Panc1 (cell line): ENCODE results near the gene ANKRD33B. TPM values are rescaled to one million over a fixed set of nuclear protein-coding genes. Genes with fewer than 3 reads are reported as not detected.

Experiments used
- ATAC-seq: fragments of 200-7000 bp; cut with Tn5 transposase; 2 replicates; pipeline ENCODE4 v1.9.1; 2020; ENCODE audit warnings: mild to moderate bottlenecking, moderate library complexity
- BruUV-seq: library from RNA; stranded (reverse); fragments of 400-500 nt; replicated peaks from 2 replicates; lab custom pipeline; 2021; lab: Mats Ljungman, UMichigan
- CTCF ChIA-PET: fragments of 300-600 bp; sonication (Branson Sonifier 250); formaldehyde crosslinking; loops from one replicate; lab custom pipeline; 2022; ENCODE audit warnings: antibody characterized with exemption; lab: Charles Lee
- POLR2A ChIA-PET: fragments of 300-600 bp; sonication (Branson Sonifier 250); formaldehyde crosslinking; loops from one replicate; lab custom pipeline; 2022; ENCODE audit warnings: antibody characterized with exemption; lab: Charles Lee
- DNase-seq: peaks from one replicate; pipeline ENCODE4 v3.0.0-alpha.2; 2010; ENCODE audit warnings: low read depth, low spot score
- H3K27ac ChIP-seq: 2 replicates; pipeline ENCODE4 v1.5.1; 2011; ENCODE audit warnings: mild to moderate bottlenecking, low read length, inconsistent platforms
- H3K27me3 ChIP-seq: fragments of 200-500 bp; sonication (Bioruptor generic); 2 replicates; pipeline ENCODE4 v1.6.0; 2014; ENCODE audit warnings: low read length, inconsistent platforms; ENCODE audit not compliant: control insufficient read depth, insufficient read depth
- H3K36me3 ChIP-seq: fragments of 200-500 bp; sonication (Bioruptor generic); 2 replicates; pipeline ENCODE4 v1.5.1; 2014; ENCODE audit warnings: inconsistent platforms, mild to moderate bottlenecking, low read length, moderate library complexity; ENCODE audit not compliant: control insufficient read depth, insufficient read depth
- H3K4me1 ChIP-seq: 2 replicates; pipeline ENCODE4 v1.5.1; 2011; ENCODE audit warnings: inconsistent platforms, mild to moderate bottlenecking, low read length, moderate library complexity; ENCODE audit not compliant: control insufficient read depth, insufficient read depth
- H3K4me3 ChIP-seq, 2 experiments: 2 replicates each; pipeline ENCODE4 v1.5.1; 2011 to 2012; ENCODE audit warnings: low read depth in 2 of 2, low read length in 2 of 2, mild to moderate bottlenecking in 2 of 2, inconsistent platforms in 1 of 2, moderate library complexity in 1 of 2
- H3K9me3 ChIP-seq: fragments of 200-500 bp; sonication (Bioruptor generic); 2 replicates; pipeline ENCODE4 v1.5.1; 2014; ENCODE audit warnings: low read depth, mild to moderate bottlenecking, inconsistent platforms, low read length, moderate library complexity; ENCODE audit not compliant: control insufficient read depth, insufficient read depth
- CTCF ChIP-seq: fragments of 450-650 bp; IDR thresholded peaks from 2 replicates; pipeline ENCODE4 v1.5.1; 2017; ENCODE audit warnings: mild to moderate bottlenecking
- POLR2AphosphoS5 ChIP-seq: IDR thresholded peaks from 2 replicates; pipeline ENCODE4 v1.6.1; 2012; ENCODE audit warnings: mild to moderate bottlenecking, low read depth, low read length, moderate library complexity
- REST ChIP-seq, 2 experiments: IDR thresholded peaks; 2 replicates each; pipeline ENCODE4 v1.6.1; 2011 to 2012; ENCODE audit warnings: low read depth in 2 of 2, control low read depth in 1 of 2, low read length in 1 of 2, mild to moderate bottlenecking in 1 of 2, moderate library complexity in 1 of 2; ENCODE audit not compliant: insufficient read depth in 1 of 2
- SIN3A ChIP-seq: IDR thresholded peaks from 2 replicates; pipeline ENCODE4 v1.6.1; 2012; ENCODE audit warnings: low read depth, mild to moderate bottlenecking, low read length, moderate library complexity, borderline replicate concordance; ENCODE audit not compliant: insufficient read depth
- TCF7L2 ChIP-seq: IDR thresholded peaks from 2 replicates; pipeline ENCODE4 v1.6.1; 2011; ENCODE audit warnings: mild to moderate bottlenecking, low read depth, low read length, inconsistent platforms
- in situ Hi-C: cut with HindIII; loops from 2 replicates; pipeline ENCODE4 v1.10.0; 2016; ENCODE audit warnings: low sequenced_read_pairs, low pct_unique_long_range_greater_than_20kb
- intact Hi-C: fragments of 100-400 bp; cut with micrococcal nuclease; formaldehyde crosslinking; loops from one replicate; pipeline ENCODE4 v1.10.0; 2022; ENCODE audit not compliant: unreplicated experiment
- total RNA-seq: library from RNA; stranded (reverse); gene quantifications from one replicate; pipeline ENCODE4 v1.2.1, GENCODE V29; 2021; ENCODE audit not compliant: unreplicated experiment

The ANKRD33B gene
- total RNA-seq, 1 experiment from 2014 or later = 19.1 TPM

GRCh38 chr5:10581424-10581748, 17.5 kb downstream of the ANKRD33B start:
- in situ Hi-C loops = no loop called here
- no TSS peak for BruUV-seq
- DNase-seq = no peak
- no peak for ATAC-seq
- ChIA-PET POLR2A (no interaction called here), CTCF (no interaction called here)
- Histone ChIP-seq H3K4me3 (no peak overlapping the region), H3K4me1 (peaks cover 10% of the 10 kb centered on the region), H3K36me3 (no peaks in the 10 kb centered on the region), H3K27ac (0 out of 2 replicates have a peak overlapping the region, but pooled peaks have one; percentile 23), H3K9me3 (no peaks in the 10 kb centered on the region), H3K27me3 (no peaks in the 10 kb centered on the region)
- TF ChIP-seq SIN3A (no peak), TCF7L2 (no peak), CTCF (no peak), POLR2AphosphoS5 (no peak), REST (IDR thresholded peaks at IDR 0.05; ENCODE audit: insufficient read depth in 1 of 2, low read depth in 2 of 2, low read length in 1 of 2) (no peak)
- intact Hi-C loops = no loop called here

- POLR2A ChIA-PET = interaction anchor here (0.9 kb wide), 1 partner anchor 19 kb away, joined by 3 read pairs; no protein-coding TSS in a partner anchor
- Histone ChIP-seq H3K36me3 (no peaks in the 10 kb centered on the region), H3K4me1 (peaks cover 7% of the 10 kb centered on the region), H3K27ac (0 out of 2 replicates have a peak overlapping the region, but pooled peaks have one; percentile 23), H3K4me3 (no peak overlapping the region), H3K27me3 (no peaks in the 10 kb centered on the region), H3K9me3 (no peaks in the 10 kb centered on the region)
- DNase-seq (no peak), ATAC-seq (no peak)
- intact Hi-C loops = no loop called here
- in situ Hi-C loops = no loop called here
- no TSS peak for BruUV-seq
- TF ChIP-seq POLR2AphosphoS5 (no peak), TCF7L2 (no peak), SIN3A (no peak), CTCF (no peak), REST (IDR thresholded peaks at IDR 0.05; ENCODE audit: insufficient read depth in 1 of 2, low read depth in 2 of 2, low read length in 1 of 2) (no peak)
- CTCF ChIA-PET = interaction anchor here (0.7 kb wide), 1 partner anchor 25 kb away, joined by 4 read pairs; no protein-coding TSS in a partner anchor
These were observed 18.1 kb downstream of the ANKRD33B start for GRCh38 chr5:10581867-10582511.
